Breast epithelium (tissue), 4 donors: ENCODE measurements around the gene TOR4A. TPM values are rescaled to one million over a fixed set of nuclear protein-coding genes. Genes with fewer than 3 reads are reported as not detected.

Experiments used
- DNase-seq, 2 donors: peaks; one replicate each; pipeline ENCODE4 v3.0.0-alpha.2; 2019; ENCODE audit warnings: low spot score in 2 of 2
- H3K27ac ChIP-seq, 2 donors: fragments of 200-600 bp; sonication (generic) in 1 of 2; one replicate each; pipeline ENCODE4 v1.5.1; 2016 to 2019; ENCODE audit warnings: mild to moderate bottlenecking in 1 of 2
- H3K27me3 ChIP-seq, 2 donors: fragments of 200-600 bp; sonication (generic) in 1 of 2; one replicate each; pipeline versions ENCODE4 v1.5.1 to v1.6.0; 2017 to 2019; ENCODE audit warnings: control low read depth in 1 of 2, mild to moderate bottlenecking in 1 of 2
- H3K36me3 ChIP-seq: fragments of 200-600 bp; one replicate; pipeline ENCODE4 v1.5.1; 2019
- H3K4me1 ChIP-seq, 2 donors: fragments of 200-600 bp; sonication (generic); one replicate each; pipeline ENCODE4 v1.5.1; 2016 to 2019; ENCODE audit warnings: control low read depth in 1 of 2
- H3K4me3 ChIP-seq, 3 donors: fragments of 200-600 bp; sonication (generic); 1 replicate in 2 of 3; 2 replicates in 1 of 3; pipeline ENCODE4 v1.5.1; 2016 to 2019; ENCODE audit warnings: mild to moderate bottlenecking in 3 of 3, moderate library complexity in 2 of 3
- H3K9me3 ChIP-seq, 2 donors: fragments of 200-600 bp; sonication (generic) in 1 of 2; one replicate each; pipeline ENCODE4 v1.5.1; 2016 to 2019; ENCODE audit warnings: control low read depth in 1 of 2
- CTCF ChIP-seq, 3 donors: fragments of 450-650 bp; IDR thresholded peaks; one replicate each; pipeline ENCODE4 v1.5.1; 2016 to 2017; ENCODE audit warnings: antibody characterized with exemption in 3 of 3, mild to moderate bottlenecking in 3 of 3, moderate library complexity in 3 of 3
- POLR2A ChIP-seq: fragments of 450-650 bp; IDR thresholded peaks from one replicate; pipeline ENCODE4 v1.6.1; 2016; ENCODE audit warnings: antibody characterized with exemption, mild to moderate bottlenecking, moderate library complexity
- POLR2AphosphoS5 ChIP-seq, 3 donors: sonication (generic); formaldehyde crosslinking; IDR thresholded peaks; one replicate each; pipeline ENCODE4 v1.6.1; 2017; ENCODE audit warnings: antibody characterized with exemption in 3 of 3
- intact Hi-C: fragments of 100-400 bp; cut with DNase I; formaldehyde crosslinking; loops from one replicate; pipeline ENCODE4 v1.15.1; 2023; ENCODE audit warnings: low total_unique reads
- total RNA-seq, 3 donors: library from RNA; depleted of rRNA; stranded (reverse); fragments of >200 nt; gene quantifications; one replicate each; pipeline ENCODE4 v1.1.0, GENCODE V29; 2016

The TOR4A gene
- total RNA-seq, 3 donors from 2014 or later, result 2.9 to 5.4 (median 3.7) TPM

GRCh38 chr9:137275588-137276472, 1.7 kb upstream of the TOR4A start:
- Histone ChIP-seq H3K27me3 (peaks cover under 1 to 13% of the 10 kb centered on the region in 2 donors), H3K9me3 (no peaks in the 10 kb centered on the region), H3K4me1 (peaks cover 3 to 5% of the 10 kb centered on the region in 2 donors), H3K27ac (no peak overlapping the region), H3K36me3 (peaks cover 5% of the 10 kb centered on the region), H3K4me3 (no peak overlapping the region)
- no peak for DNase-seq
- no peak for TF ChIP-seq CTCF (IDR thresholded peaks at IDR 0.05)
- TF ChIP-seq POLR2A, result no peak
- no peak for TF ChIP-seq POLR2AphosphoS5 (IDR thresholded peaks at IDR 0.05)
- intact Hi-C loops, result no loop called here

DNA sequence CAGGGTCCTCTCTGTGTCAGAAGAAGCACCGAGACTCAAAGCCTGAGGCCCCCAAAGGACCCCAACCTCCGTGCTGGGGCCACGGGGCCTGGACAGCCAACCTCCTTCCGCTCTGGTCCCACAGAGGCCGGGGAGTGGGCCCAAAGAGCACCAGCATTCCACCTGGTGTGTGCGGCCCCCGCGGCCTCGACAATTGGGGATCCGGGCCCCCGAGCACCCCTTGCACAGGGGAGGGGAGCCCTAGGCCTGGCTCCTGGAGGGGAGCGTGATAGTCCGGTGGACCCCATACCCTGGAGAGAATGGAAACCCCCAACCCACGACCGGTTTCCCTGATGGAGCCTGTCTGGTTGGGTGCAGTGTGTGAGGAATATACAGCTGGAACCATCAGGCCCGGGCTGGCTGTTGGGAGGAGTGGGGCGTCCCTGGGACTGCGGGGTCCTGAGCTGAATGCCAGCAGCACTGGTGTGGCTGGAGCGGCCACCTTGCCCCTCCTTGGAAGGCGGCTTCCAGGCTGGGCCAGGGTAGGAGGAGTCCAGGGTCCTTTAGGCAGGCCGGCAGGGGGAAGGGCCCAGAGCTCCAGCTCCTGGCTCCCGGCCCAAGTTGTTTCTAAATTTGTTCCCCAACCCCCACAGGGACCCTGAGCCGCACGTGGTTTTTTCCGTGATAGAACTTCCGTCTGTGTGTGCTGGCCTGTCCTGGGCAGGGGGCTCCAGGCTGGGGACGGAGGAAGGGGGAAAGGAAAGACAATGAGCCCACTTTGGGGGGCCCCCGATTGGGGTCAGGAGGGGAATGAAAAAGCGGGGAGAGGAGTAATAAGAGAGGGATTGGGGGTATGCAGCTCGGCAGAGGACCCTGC, 825 bp upstream of the TOR4A start:
- H3K9me3 ChIP-seq, result no peaks in the 10 kb centered on the region
- peak overlapping the region; percentile 51 to 89 for H3K27ac ChIP-seq
- peaks cover 2 to 20% of the 10 kb centered on the region in 2 donors for H3K27me3 ChIP-seq
- intact Hi-C loops, result no loop called here
- DNase-seq, result no peak
- H3K36me3 ChIP-seq, result peaks cover 5% of the 10 kb centered on the region
- peaks cover 5 to 7% of the 10 kb centered on the region in 2 donors for H3K4me1 ChIP-seq
- H3K4me3 ChIP-seq, result peak overlapping the region; percentile 47 to 60 (median 51)
- TF ChIP-seq POLR2A (no peak), POLR2AphosphoS5 (IDR thresholded peaks at IDR 0.05) (no peak), CTCF (IDR thresholded peaks at IDR 0.05) (no peak)

GRCh38 chr9:137278061-137278701, 655 bp downstream of the TOR4A start:
- H3K9me3 ChIP-seq, result no peaks in the 10 kb centered on the region
- H3K4me1 ChIP-seq, result peaks cover 5 to 7% of the 10 kb centered on the region in 2 donors
- H3K27ac ChIP-seq, result peak overlapping the region in 1 of 2 donors; percentile 63
- no peaks in the 10 kb centered on the region for H3K36me3 ChIP-seq
- peak overlapping the region; percentile 47 to 60 (median 51) for H3K4me3 ChIP-seq
- intact Hi-C loops, result no loop called here
- no peak for TF ChIP-seq POLR2A
- no peak for TF ChIP-seq POLR2AphosphoS5 (IDR thresholded peaks at IDR 0.05)
- no peak for TF ChIP-seq CTCF (IDR thresholded peaks at IDR 0.05)
- peaks cover 2 to 20% of the 10 kb centered on the region in 2 donors for H3K27me3 ChIP-seq
- no peak for DNase-seq

- H3K9me3 ChIP-seq, result no peaks in the 10 kb centered on the region
- H3K36me3 ChIP-seq, result no peaks in the 10 kb centered on the region
- peaks cover 2 to 20% of the 10 kb centered on the region in 2 donors for H3K27me3 ChIP-seq
- DNase-seq, result no peak
- H3K4me1 ChIP-seq, result peaks cover 5 to 7% of the 10 kb centered on the region in 2 donors
- no peak for TF ChIP-seq POLR2A
- TF ChIP-seq CTCF (IDR thresholded peaks at IDR 0.05), result no peak
- no peak for TF ChIP-seq POLR2AphosphoS5 (IDR thresholded peaks at IDR 0.05)
- intact Hi-C loops, result no loop called here
- no peak overlapping the region for H3K27ac ChIP-seq
- H3K4me3 ChIP-seq, result peak overlapping the region; percentile 47 to 60 (median 51)
Measured at GRCh38 chr9:137278721-137279711, 1.5 kb downstream of the TOR4A start.
